NCI-H82 treated with DMSO at 0.1 percent for 48 hours (cell line): ENCODE results near the gene MMP12.
"Not testable (repeated sequence)": the region's sequence is repeated elsewhere in the genome, so short reads cannot be mapped to it uniquely, and the experiment has no call there.

Source experiments
- DNase-seq: peaks from one replicate; lab custom pipeline; 2025; ENCODE audit not compliant: unreplicated experiment; lab: John Stamatoyannopoulos, UW

The MMP12 gene

GRCh38 chr11:102874852-102875251 lies at the start of gene MMP12:
Gene MMP12 (minus strand): TSS chr11:102874982. CDS start chr11:102874937, 45 bp downstream.
- no peak for DNase-seq

- DNase-seq: no peak
These were observed 46.9 kb upstream of the MMP12 start for GRCh38 chr11:102921587-102922220.

- no peak for DNase-seq
These were observed 45.4 kb upstream of the MMP12 start for GRCh38 chr11:102920118-102920684.

- no peak for DNase-seq
These were observed 40.2 kb upstream of the MMP12 start for GRCh38 chr11:102915044-102915375.

GRCh38 chr11:102914238-102915043 lies 39.7 kb upstream of the MMP12 start:
- DNase-seq: no peak

GRCh38 chr11:102912482-102912830 lies 37.7 kb upstream of the MMP12 start:
- DNase-seq: no peak

- no peak for DNase-seq
These were observed 37.1 kb upstream of the MMP12 start for GRCh38 chr11:102911758-102912481.

GRCh38 chr11:102905848-102906247 lies 31.1 kb upstream of the MMP12 start:
- not testable (repeated sequence) for DNase-seq

GRCh38 chr11:102903895-102904294 lies 29.1 kb upstream of the MMP12 start:
- not testable (repeated sequence) for DNase-seq

GRCh38 chr11:102900346-102900745 lies 25.6 kb upstream of the MMP12 start:
- DNase-seq: no peak

- DNase-seq: no peak
These were observed 17.0 kb upstream of the MMP12 start for GRCh38 chr11:102891736-102892135.

GRCh38 chr11:102886999-102887398 lies 12.2 kb upstream of the MMP12 start:
- DNase-seq: no peak

GRCh38 chr11:102883141-102883540 lies 8.4 kb upstream of the MMP12 start:
- DNase-seq: no peak

GRCh38 chr11:102882389-102883024 lies 7.7 kb upstream of the MMP12 start:
- DNase-seq: no peak

- DNase-seq: no peak
These were observed 5.0 kb upstream of the MMP12 start for GRCh38 chr11:102879801-102880200.

GRCh38 chr11:102878595-102878994 lies 3.8 kb upstream of the MMP12 start:
- no peak for DNase-seq

GRCh38 chr11:102869354-102869964 lies 5.3 kb downstream of the MMP12 start:
- DNase-seq: not testable (repeated sequence)

- no peak for DNase-seq
These were observed 6.4 kb downstream of the MMP12 start for GRCh38 chr11:102868339-102868738.

GRCh38 chr11:102864724-102865123 lies 10.1 kb downstream of the MMP12 start:
- no peak for DNase-seq

- no peak for DNase-seq
These were observed 20.8 kb downstream of the MMP12 start for GRCh38 chr11:102853956-102854355.

GRCh38 chr11:102853055-102853454 lies 21.7 kb downstream of the MMP12 start:
- no peak for DNase-seq
